Measurements from ENCODE around the gene KATNB1.

DNA sequence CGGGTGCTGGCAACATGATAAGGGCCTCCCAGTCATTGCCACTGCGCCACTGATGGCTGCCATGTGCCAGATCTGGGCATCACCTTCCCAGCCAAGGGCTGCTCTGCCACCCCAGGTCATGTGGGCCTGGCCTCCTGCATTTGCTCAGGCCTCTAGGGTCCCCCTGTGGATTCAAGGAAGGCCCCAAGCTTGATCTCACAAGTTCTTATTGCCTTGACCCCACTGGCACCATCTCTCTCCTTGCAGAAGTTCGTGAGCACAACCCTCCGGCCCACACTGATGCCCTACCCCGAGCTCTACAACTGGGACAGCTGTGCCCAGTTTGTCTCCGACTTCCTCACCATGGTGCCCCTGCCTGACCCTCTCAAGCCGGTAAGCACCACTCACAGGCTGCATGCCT is 35.7 kb upstream of the KATNB1 start:
- TF ChIP-seq, protein P1, sequence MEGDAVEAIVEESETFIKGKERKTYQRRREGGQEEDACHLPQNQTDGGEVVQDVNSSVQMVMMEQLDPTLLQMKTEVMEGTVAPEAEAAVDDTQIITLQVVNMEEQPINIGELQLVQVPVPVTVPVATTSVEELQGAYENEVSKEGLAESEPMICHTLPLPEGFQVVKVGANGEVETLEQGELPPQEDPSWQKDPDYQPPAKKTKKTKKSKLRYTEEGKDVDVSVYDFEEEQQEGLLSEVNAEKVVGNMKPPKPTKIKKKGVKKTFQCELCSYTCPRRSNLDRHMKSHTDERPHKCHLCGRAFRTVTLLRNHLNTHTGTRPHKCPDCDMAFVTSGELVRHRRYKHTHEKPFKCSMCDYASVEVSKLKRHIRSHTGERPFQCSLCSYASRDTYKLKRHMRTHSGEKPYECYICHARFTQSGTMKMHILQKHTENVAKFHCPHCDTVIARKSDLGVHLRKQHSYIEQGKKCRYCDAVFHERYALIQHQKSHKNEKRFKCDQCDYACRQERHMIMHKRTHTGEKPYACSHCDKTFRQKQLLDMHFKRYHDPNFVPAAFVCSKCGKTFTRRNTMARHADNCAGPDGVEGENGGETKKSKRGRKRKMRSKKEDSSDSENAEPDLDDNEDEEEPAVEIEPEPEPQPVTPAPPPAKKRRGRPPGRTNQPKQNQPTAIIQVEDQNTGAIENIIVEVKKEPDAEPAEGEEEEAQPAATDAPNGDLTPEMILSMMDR (IDR thresholded peaks at IDR 0.05 in 8 of 11, conservative IDR thresholded peaks at IDR 0.05 in 3 of 11): no peak
- no peak for TF ChIP-seq POLR2AphosphoS5 (IDR thresholded peaks at IDR 0.05)

All from spleen (tissue), 7 donors.